GM12873 (cell line): Measurements from ENCODE around the gene FAM149A.

Experiments
- TF ChIP-seq, protein P1 (sequence below): IDR thresholded peaks from 2 replicates; pipeline ENCODE4 v1.5.1; 2012; ENCODE audit warnings: low read depth, mild to moderate bottlenecking, moderate library complexity, low read length, control low read depth; ENCODE audit not compliant: insufficient read depth; ENCODE audit errors: missing control alignments

Gene FAM149A

DNA sequence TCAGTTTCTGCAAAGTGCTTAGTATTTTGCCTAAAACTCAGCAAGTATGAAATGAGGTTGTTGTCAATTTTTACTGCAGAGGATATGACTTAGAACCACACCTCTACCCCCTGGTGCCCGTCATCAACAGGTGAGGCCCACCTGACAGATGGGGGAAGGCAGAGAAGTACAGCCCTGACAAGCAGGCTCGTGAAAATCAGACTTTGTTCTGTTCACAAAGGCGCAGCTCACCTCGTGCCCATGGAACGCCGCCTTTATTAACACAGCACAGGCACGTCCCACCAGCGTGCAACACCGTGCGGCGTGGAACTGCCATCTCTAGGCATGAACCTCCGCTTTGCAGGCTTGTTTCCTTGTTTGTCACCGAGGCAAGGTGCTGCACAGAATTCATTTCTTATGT, 100.2 kb downstream of the FAM149A start:
- TF ChIP-seq, protein P1, sequence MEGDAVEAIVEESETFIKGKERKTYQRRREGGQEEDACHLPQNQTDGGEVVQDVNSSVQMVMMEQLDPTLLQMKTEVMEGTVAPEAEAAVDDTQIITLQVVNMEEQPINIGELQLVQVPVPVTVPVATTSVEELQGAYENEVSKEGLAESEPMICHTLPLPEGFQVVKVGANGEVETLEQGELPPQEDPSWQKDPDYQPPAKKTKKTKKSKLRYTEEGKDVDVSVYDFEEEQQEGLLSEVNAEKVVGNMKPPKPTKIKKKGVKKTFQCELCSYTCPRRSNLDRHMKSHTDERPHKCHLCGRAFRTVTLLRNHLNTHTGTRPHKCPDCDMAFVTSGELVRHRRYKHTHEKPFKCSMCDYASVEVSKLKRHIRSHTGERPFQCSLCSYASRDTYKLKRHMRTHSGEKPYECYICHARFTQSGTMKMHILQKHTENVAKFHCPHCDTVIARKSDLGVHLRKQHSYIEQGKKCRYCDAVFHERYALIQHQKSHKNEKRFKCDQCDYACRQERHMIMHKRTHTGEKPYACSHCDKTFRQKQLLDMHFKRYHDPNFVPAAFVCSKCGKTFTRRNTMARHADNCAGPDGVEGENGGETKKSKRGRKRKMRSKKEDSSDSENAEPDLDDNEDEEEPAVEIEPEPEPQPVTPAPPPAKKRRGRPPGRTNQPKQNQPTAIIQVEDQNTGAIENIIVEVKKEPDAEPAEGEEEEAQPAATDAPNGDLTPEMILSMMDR = no peak

- TF ChIP-seq, protein P1 = no peak
Observed at GRCh38 chr4:186205156-186205555, 100.7 kb downstream of the FAM149A start.

GRCh38 chr4:186216465-186217024, 112.0 kb downstream of the FAM149A start:
- TF ChIP-seq, protein P1 = no peak

- TF ChIP-seq, protein P1 = no peak
Observed at GRCh38 chr4:186217733-186218293, 113.3 kb downstream of the FAM149A start.

GRCh38 chr4:186221624-186222023, 117.1 kb downstream of the FAM149A start:
- TF ChIP-seq, protein P1 = no peak
